Neutrophil (primary cell): Measurements from ENCODE around the gene DLX6.

Experiments used
- H3K27ac ChIP-seq: fragments of 200-600 bp; sonication (generic); 2 replicates; pipeline ENCODE4 v1.5.1; 2016; ENCODE audit warnings: mild to moderate bottlenecking, moderate library complexity
- H3K27me3 ChIP-seq: fragments of 200-600 bp; sonication (generic); 2 replicates; pipeline ENCODE4 v1.6.0; 2016; ENCODE audit warnings: mild to moderate bottlenecking
- H3K36me3 ChIP-seq: fragments of 200-600 bp; sonication (generic); 2 replicates; pipeline ENCODE4 v1.5.1; 2017
- H3K4me1 ChIP-seq, 2 experiments: fragments of 200-600 bp in 1 of 2; sonication (generic) in 1 of 2; 1 replicate in 1 of 2; 2 replicates in 1 of 2; pipeline versions ENCODE4 v1.5.1 to v1.6.1; 2013 to 2016; ENCODE audit warnings: low read depth in 1 of 2, low read length in 1 of 2, mild to moderate bottlenecking in 1 of 2, moderate library complexity in 1 of 2; ENCODE audit not compliant: control insufficient read depth in 1 of 2, insufficient read depth in 1 of 2
- H3K4me3 ChIP-seq, 2 experiments: fragments of 200-600 bp in 1 of 2; sonication (generic) in 1 of 2; 1 replicate in 1 of 2; 2 replicates in 1 of 2; pipeline ENCODE4 v1.5.1; 2013 to 2016; ENCODE audit warnings: low read depth in 1 of 2, low read length in 1 of 2, mild to moderate bottlenecking in 1 of 2, moderate library complexity in 1 of 2
- H3K9me3 ChIP-seq: fragments of 200-600 bp; sonication (generic); 2 replicates; pipeline ENCODE4 v1.5.1; 2016
- TF ChIP-seq, protein P1 (sequence below): fragments of 200-600 bp; sonication (generic); IDR thresholded peaks from 2 replicates; pipeline ENCODE4 v1.5.1; 2016; ENCODE audit warnings: antibody characterized with exemption

The DLX6 gene

GRCh38 chr7:97020996-97021746 is 15.8 kb downstream of the DLX6 start:
- H3K4me1 ChIP-seq: peaks cover 0 to 3% of the 10 kb centered on the region in 2 experiments
- TF ChIP-seq, protein P1, sequence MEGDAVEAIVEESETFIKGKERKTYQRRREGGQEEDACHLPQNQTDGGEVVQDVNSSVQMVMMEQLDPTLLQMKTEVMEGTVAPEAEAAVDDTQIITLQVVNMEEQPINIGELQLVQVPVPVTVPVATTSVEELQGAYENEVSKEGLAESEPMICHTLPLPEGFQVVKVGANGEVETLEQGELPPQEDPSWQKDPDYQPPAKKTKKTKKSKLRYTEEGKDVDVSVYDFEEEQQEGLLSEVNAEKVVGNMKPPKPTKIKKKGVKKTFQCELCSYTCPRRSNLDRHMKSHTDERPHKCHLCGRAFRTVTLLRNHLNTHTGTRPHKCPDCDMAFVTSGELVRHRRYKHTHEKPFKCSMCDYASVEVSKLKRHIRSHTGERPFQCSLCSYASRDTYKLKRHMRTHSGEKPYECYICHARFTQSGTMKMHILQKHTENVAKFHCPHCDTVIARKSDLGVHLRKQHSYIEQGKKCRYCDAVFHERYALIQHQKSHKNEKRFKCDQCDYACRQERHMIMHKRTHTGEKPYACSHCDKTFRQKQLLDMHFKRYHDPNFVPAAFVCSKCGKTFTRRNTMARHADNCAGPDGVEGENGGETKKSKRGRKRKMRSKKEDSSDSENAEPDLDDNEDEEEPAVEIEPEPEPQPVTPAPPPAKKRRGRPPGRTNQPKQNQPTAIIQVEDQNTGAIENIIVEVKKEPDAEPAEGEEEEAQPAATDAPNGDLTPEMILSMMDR: no peak
- no peak overlapping the region for H3K4me3 ChIP-seq
- H3K36me3 ChIP-seq: no peaks in the 10 kb centered on the region
- H3K27me3 ChIP-seq: peaks cover 100% of the 10 kb centered on the region
- no peak overlapping the region for H3K27ac ChIP-seq
- H3K9me3 ChIP-seq: no peaks in the 10 kb centered on the region

DNA sequence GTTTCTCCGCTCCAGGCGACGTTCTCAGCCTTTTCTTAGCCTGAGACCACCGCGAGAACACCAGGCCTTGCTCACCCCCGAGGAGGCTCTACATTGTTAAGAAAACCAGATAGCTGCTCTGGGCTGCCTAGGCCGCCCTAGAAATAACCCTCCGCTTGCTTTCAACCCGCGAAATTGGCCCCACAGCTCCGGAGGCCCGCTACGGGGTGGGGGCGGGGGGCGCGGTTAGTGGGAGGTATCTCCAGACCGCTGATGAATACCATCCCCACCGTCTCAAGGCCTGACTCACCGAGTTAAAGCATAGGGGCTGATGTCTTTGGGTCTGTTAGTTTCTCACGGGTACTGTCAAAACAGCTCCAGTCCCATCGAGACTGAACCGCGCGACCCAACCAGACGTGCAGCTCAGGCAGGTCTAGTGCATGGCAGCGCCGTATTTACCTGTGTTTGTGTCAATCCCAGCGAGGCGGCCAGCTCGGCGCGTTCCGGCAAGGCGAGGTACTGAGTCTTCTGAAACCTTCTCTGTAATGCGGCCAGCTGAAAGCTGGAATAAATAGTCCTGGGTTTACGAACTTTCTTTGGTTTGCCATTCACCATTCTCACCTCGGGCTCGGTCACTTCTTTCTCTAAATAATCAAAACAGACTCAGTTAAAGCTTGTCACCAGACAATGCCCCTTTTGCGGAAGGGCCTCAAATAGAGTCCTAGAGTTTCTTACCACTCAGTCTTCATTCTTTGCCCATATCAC is 16.6 kb downstream of the DLX6 start:
- no peak overlapping the region for H3K4me3 ChIP-seq
- no peaks in the 10 kb centered on the region for H3K9me3 ChIP-seq
- TF ChIP-seq, protein P1: no peak
- peaks cover 0 to 6% of the 10 kb centered on the region in 2 experiments for H3K4me1 ChIP-seq
- H3K27ac ChIP-seq: no peak overlapping the region
- no peaks in the 10 kb centered on the region for H3K36me3 ChIP-seq
- peaks cover 100% of the 10 kb centered on the region for H3K27me3 ChIP-seq

DNA sequence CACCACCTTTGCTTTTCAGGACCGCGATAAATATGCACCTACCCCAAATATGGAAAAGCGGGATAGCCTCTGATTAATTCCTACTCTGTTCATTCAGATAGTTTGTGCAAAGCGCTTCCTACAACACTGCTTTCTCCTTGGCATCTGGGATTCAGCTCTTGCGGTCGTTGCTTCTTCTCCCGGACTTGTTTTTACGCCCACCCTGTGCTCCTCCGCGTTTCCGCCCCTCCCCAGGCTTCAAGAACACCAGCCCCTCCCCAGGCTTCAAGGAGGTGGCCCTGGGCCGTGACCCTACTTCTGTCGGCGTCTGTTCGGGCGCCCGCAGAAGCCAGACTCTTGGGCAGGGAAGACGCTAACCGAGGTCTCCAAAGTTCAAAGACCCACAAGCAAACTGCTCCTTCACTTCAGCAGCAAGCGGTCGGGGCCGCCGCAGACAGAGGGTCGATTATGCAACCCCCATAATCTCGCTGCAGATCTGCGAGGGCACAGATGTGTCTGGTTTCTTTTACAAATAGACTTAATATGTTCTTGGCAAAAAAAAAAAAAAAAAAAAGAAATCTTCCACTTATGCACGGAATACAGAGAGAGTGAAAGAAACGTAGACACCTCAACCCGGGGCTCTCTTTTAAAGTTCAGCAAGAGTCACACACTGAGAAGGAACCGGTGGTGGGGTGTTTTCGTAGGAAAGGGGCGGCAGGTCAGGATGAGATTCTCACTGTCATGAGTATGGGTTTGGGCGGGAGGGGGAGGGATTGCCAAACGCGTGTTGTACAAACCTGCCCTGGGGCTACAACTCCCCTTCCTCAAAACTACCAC is 17.3 kb downstream of the DLX6 start:
- H3K4me3 ChIP-seq: no peak overlapping the region
- H3K27me3 ChIP-seq: peaks cover 100% of the 10 kb centered on the region
- no peaks in the 10 kb centered on the region for H3K36me3 ChIP-seq
- peaks cover 0 to 13% of the 10 kb centered on the region in 2 experiments for H3K4me1 ChIP-seq
- TF ChIP-seq, protein P1: no peak
- no peaks in the 10 kb centered on the region for H3K9me3 ChIP-seq
- no peak overlapping the region for H3K27ac ChIP-seq

DNA sequence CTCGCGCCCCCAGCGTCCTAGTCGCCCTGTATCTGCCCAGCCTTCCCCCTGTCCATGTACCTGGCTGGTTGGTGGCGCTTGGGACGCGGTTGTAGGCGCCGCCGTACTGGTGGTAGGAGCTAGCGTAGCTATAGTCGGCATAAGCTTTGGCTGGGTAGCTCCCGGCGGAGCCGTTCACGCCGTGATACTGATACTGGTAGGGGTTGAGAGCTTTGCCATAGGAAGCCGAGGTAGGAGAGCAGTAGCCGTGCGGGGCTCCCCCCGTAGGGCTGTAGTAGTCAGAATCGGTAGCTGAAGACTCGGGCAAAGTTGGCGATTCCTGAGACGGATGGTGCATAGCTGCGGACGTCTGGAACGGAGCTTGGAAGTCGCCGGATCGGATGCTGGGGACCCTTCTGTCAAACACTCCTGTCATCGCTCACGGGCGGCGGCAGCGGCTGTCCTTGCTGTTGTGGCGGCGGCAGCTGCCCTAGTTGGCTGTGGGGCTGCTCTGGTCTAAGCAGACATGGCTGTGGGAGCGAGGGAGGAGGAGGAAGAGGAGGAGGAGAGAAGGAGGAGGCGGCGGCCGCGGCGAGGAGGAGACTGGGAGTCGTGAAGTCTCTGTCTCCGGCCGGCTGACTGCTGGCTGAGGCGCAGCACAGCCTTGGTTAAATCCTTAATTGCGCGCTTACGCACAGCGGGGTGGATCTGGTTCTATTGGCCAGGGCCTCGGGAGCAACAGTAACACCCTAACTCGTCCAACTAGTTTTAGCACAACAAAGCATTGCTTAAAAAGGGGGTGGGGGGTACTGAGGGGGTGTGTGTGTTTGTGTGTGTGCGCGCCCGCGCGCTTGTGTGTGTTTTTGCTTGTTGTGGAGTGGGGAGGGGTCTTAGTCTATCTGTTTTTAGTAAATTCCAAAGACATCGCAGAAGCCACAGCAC is 19.1 kb downstream of the DLX6 start, which contains the start of gene DLX5:
Gene DLX5 (minus strand): TSS at position 623 of the 921 bp plus-strand sequence. CDS start 208 bp downstream, at position 415.
- H3K9me3 ChIP-seq: no peaks in the 10 kb centered on the region
- H3K27ac ChIP-seq: no peak within 1 kb of the TSS
- H3K4me3 ChIP-seq: no peak within 1 kb of the TSS
- TF ChIP-seq, protein P1: no peak
- H3K4me1 ChIP-seq: peaks cover 0 to 13% of the 10 kb centered on the region in 2 experiments
- no peaks in the 10 kb centered on the region for H3K36me3 ChIP-seq
- H3K27me3 ChIP-seq: peaks cover 100% of the 10 kb centered on the region
